ENCODE data around the gene MOB3B.
A peak's percentile ranks its signal among the peaks of the same experiment; 100 is the strongest.
"Not testable (repeated sequence)": the region's sequence is repeated elsewhere in the genome, so short reads cannot be mapped to it uniquely, and the experiment has no call there.

Gene MOB3B

GRCh38 chr9:27419558-27419957, 110.1 kb downstream of the MOB3B start:
- H3K4me1 ChIP-seq (ENCODE audit: control insufficient read depth, insufficient read depth, low read length); H3K36me3 ChIP-seq (ENCODE audit: control insufficient read depth, insufficient read depth, low read length); H3K9ac ChIP-seq (ENCODE audit: low read length); H3K27me3 ChIP-seq (ENCODE audit: control insufficient read depth, insufficient read depth, low read length); H3K27ac ChIP-seq (ENCODE audit: low read depth, low read length); H3K4me3 ChIP-seq (ENCODE audit: low read length): not testable (repeated sequence)

DNA sequence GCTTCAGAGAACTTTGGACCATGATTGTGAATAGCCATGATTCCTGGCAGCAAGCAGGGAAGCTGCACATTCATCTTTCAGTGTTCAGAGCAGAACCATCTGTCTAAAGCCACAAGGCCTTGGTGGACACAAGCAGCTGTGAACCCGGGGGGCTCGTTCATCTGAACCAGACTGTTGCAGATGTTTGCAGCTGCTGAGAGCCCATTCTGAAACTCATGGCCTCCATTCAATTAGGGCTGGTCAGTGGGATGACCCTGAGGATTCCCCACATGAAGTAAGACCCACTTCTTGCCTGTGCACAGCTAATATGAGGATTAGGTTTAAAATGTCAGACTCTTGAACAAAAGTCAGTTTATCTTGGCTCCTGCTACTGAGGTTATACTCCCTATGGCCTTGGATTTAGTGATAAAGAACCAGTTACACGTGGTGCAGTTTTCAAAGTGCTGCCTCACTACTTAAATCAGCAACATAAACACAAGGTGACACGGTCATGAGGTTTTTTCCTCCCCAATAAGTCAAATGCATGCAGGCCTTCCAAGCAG, 115.3 kb downstream of the MOB3B start:
- H3K27ac ChIP-seq (ENCODE audit: low read depth, low read length), result peak overlapping the region; percentile 11
- H3K4me1 ChIP-seq (ENCODE audit: control insufficient read depth, insufficient read depth, low read length), result peaks cover 10% of the 10 kb centered on the region
- H3K9ac ChIP-seq (ENCODE audit: low read length), result no peak overlapping the region
- no peak overlapping the region for H3K4me3 ChIP-seq (ENCODE audit: low read length)
- H3K27me3 ChIP-seq (ENCODE audit: control insufficient read depth, insufficient read depth, low read length), result no peaks in the 10 kb centered on the region
- no peaks in the 10 kb centered on the region for H3K36me3 ChIP-seq (ENCODE audit: control insufficient read depth, insufficient read depth, low read length)

DNA sequence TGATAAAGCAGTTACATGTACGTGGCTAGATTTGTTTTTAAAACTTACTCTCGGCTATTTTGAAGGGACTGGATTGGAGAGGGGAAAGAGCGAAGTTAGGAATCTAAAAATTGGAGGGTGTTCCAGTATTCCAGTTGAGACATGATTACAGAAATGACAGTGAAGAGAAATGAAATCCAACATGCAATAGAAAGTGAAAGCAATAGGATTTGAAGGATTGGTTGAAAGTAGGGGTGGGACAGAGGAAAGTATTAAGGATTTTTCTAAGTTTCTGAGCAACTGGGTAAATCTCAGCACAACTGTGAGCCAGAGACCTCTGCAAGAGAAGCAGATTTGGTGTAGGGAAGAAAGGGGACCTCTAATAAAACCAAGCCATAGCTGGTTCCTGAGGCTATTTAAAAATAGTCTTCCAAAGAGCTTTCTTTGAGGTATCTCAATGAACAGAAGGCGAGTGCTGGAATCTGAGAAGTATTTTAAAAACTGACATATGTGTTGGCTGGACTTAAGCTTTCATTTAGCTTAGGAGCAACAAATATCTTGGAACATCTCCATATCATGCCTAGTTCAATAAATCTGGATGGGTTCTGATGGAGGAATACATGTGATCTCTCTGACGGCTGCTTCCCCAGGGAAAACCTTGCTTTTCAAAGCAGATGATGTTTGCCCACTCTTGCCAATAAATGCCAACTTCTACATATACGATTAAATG, 115.9 kb downstream of the MOB3B start:
- H3K36me3 ChIP-seq (ENCODE audit: control insufficient read depth, insufficient read depth, low read length), result no peaks in the 10 kb centered on the region
- H3K9ac ChIP-seq (ENCODE audit: low read length), result no peak overlapping the region
- H3K4me1 ChIP-seq (ENCODE audit: control insufficient read depth, insufficient read depth, low read length), result peaks cover 10% of the 10 kb centered on the region
- no peaks in the 10 kb centered on the region for H3K27me3 ChIP-seq (ENCODE audit: control insufficient read depth, insufficient read depth, low read length)
- peak overlapping the region; percentile 24 for H3K4me3 ChIP-seq (ENCODE audit: low read length)
- H3K27ac ChIP-seq (ENCODE audit: low read depth, low read length), result peak overlapping the region; percentile 11

GRCh38 chr9:27412963-27413362, 116.7 kb downstream of the MOB3B start:
- Histone ChIP-seq H3K27ac (ENCODE audit: low read depth, low read length) (no peak overlapping the region), H3K9ac (ENCODE audit: low read length) (no peak overlapping the region), H3K4me3 (ENCODE audit: low read length) (no peak overlapping the region), H3K36me3 (ENCODE audit: control insufficient read depth, insufficient read depth, low read length) (no peaks in the 10 kb centered on the region), H3K4me1 (ENCODE audit: control insufficient read depth, insufficient read depth, low read length) (peaks cover 10% of the 10 kb centered on the region), H3K27me3 (ENCODE audit: control insufficient read depth, insufficient read depth, low read length) (no peaks in the 10 kb centered on the region)

DNA sequence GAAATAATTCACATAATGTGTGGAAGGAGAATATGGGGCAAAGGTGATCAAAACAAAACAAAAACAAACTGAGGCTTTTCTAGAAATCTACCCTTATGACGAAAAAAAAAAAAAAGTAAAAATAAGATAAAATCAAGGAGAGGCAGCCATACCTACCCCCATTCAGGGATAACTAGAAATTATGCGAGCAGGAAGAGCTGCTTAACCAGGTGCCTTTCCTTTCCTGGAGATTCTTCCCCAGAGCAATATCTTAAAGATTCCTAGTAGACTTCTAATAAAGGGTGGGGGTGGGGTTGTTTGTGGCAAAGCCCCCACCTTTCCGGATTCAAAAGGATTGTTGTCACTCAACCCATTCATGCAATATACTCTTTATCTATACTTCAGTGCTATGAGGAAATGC, 117.5 kb downstream of the MOB3B start:
- Histone ChIP-seq H3K9ac (ENCODE audit: low read length) (no peak overlapping the region), H3K4me1 (ENCODE audit: control insufficient read depth, insufficient read depth, low read length) (peaks cover 10% of the 10 kb centered on the region), H3K4me3 (ENCODE audit: low read length) (no peak overlapping the region), H3K27me3 (ENCODE audit: control insufficient read depth, insufficient read depth, low read length) (no peaks in the 10 kb centered on the region), H3K36me3 (ENCODE audit: control insufficient read depth, insufficient read depth, low read length) (no peaks in the 10 kb centered on the region), H3K27ac (ENCODE audit: low read depth, low read length) (no peak overlapping the region)

DNA sequence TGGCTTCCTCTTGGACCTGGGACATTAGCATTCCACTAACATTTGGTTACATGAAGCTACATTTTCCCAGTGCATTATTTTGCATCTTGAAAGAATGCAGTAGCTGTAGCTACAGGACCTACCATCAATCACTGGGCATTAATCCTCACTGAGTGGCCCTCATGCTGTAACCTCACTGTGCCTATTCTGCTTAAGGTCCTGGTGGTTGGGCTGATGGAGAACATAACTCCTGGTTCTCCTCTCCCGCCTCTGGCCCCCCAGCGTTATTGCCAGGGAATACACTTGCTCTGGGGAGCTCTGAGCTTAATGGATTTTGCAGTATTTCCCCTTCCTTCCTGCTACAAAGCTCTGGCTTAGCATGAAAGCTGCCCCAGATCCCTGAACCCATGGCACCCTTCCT, 121.1 kb downstream of the MOB3B start:
- Histone ChIP-seq H3K4me1 (ENCODE audit: control insufficient read depth, insufficient read depth, low read length) (peaks cover 4% of the 10 kb centered on the region), H3K27me3 (ENCODE audit: control insufficient read depth, insufficient read depth, low read length) (no peaks in the 10 kb centered on the region), H3K9ac (ENCODE audit: low read length) (no peak overlapping the region), H3K4me3 (ENCODE audit: low read length) (no peak overlapping the region), H3K27ac (ENCODE audit: low read depth, low read length) (no peak overlapping the region), H3K36me3 (ENCODE audit: control insufficient read depth, insufficient read depth, low read length) (no peaks in the 10 kb centered on the region)

GRCh38 chr9:27408001-27408400, 121.6 kb downstream of the MOB3B start:
- no peak overlapping the region for H3K9ac ChIP-seq (ENCODE audit: low read length)
- H3K27ac ChIP-seq (ENCODE audit: low read depth, low read length), result no peak overlapping the region
- no peak overlapping the region for H3K4me3 ChIP-seq (ENCODE audit: low read length)
- peaks cover 4% of the 10 kb centered on the region for H3K4me1 ChIP-seq (ENCODE audit: control insufficient read depth, insufficient read depth, low read length)
- H3K27me3 ChIP-seq (ENCODE audit: control insufficient read depth, insufficient read depth, low read length), result no peaks in the 10 kb centered on the region
- H3K36me3 ChIP-seq (ENCODE audit: control insufficient read depth, insufficient read depth, low read length), result no peaks in the 10 kb centered on the region

- H3K27ac ChIP-seq (ENCODE audit: low read depth, low read length), result no peak overlapping the region
- no peak overlapping the region for H3K4me3 ChIP-seq (ENCODE audit: low read length)
- peaks cover 3% of the 10 kb centered on the region for H3K4me1 ChIP-seq (ENCODE audit: control insufficient read depth, insufficient read depth, low read length)
- H3K9ac ChIP-seq (ENCODE audit: low read length), result no peak overlapping the region
- no peaks in the 10 kb centered on the region for H3K36me3 ChIP-seq (ENCODE audit: control insufficient read depth, insufficient read depth, low read length)
- no peaks in the 10 kb centered on the region for H3K27me3 ChIP-seq (ENCODE audit: control insufficient read depth, insufficient read depth, low read length)
Observed at GRCh38 chr9:27407491-27407890, 122.1 kb downstream of the MOB3B start.

GRCh38 chr9:27404661-27405060, 125.0 kb downstream of the MOB3B start:
- Histone ChIP-seq H3K27ac (ENCODE audit: low read depth, low read length) (no peak overlapping the region), H3K36me3 (ENCODE audit: control insufficient read depth, insufficient read depth, low read length) (no peaks in the 10 kb centered on the region), H3K9ac (ENCODE audit: low read length) (no peak overlapping the region), H3K4me1 (ENCODE audit: control insufficient read depth, insufficient read depth, low read length) (peaks cover 3% of the 10 kb centered on the region), H3K27me3 (ENCODE audit: control insufficient read depth, insufficient read depth, low read length) (no peaks in the 10 kb centered on the region), H3K4me3 (ENCODE audit: low read length) (no peak overlapping the region)

DNA sequence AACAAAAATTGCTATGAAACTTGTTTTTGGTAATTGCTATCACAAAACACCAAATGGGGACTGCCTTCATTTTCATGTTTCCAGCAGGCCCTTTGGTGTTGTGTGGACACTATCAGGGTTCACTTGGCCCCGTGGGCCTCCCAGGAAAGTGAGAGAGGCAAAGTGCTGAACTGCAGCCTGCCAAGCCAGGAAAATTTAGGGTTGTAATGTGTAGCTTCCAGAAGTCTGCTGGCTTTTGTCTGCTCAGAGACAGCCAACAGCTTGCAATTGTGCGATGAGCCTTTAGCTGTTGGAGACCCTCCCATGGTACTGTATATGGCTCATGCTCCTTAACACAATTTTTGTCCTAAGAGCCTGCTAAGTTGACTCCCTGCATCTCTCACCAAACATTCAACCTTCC, 127.0 kb downstream of the MOB3B start:
- no peak overlapping the region for H3K27ac ChIP-seq (ENCODE audit: low read depth, low read length)

GRCh38 chr9:27400334-27400880, 129.2 kb downstream of the MOB3B start:
- Histone ChIP-seq H3K9ac (ENCODE audit: low read length) (no peak overlapping the region), H3K4me3 (ENCODE audit: low read length) (no peak overlapping the region), H3K27me3 (ENCODE audit: control insufficient read depth, insufficient read depth, low read length) (no peaks in the 10 kb centered on the region), H3K36me3 (ENCODE audit: control insufficient read depth, insufficient read depth, low read length) (no peaks in the 10 kb centered on the region), H3K4me1 (ENCODE audit: control insufficient read depth, insufficient read depth, low read length) (peaks cover 3% of the 10 kb centered on the region), H3K27ac (ENCODE audit: low read depth, low read length) (no peak overlapping the region)

More for the DNA sequence above, 127.0 kb downstream of the MOB3B start:
- Histone ChIP-seq H3K36me3 (ENCODE audit: control insufficient read depth, insufficient read depth, low read length) (no peaks in the 10 kb centered on the region), H3K4me3 (ENCODE audit: low read length) (no peak overlapping the region), H3K27me3 (ENCODE audit: control insufficient read depth, insufficient read depth, low read length) (no peaks in the 10 kb centered on the region), H3K4me1 (ENCODE audit: control insufficient read depth, insufficient read depth, low read length) (peaks cover 3% of the 10 kb centered on the region), H3K9ac (ENCODE audit: low read length) (no peak overlapping the region)

- no peak overlapping the region for H3K27ac ChIP-seq (ENCODE audit: low read depth, low read length)
- no peak overlapping the region for H3K9ac ChIP-seq (ENCODE audit: low read length)
- peaks cover 7% of the 10 kb centered on the region for H3K4me1 ChIP-seq (ENCODE audit: control insufficient read depth, insufficient read depth, low read length)
- H3K36me3 ChIP-seq (ENCODE audit: control insufficient read depth, insufficient read depth, low read length), result no peaks in the 10 kb centered on the region
- no peak overlapping the region for H3K4me3 ChIP-seq (ENCODE audit: low read length)
- H3K27me3 ChIP-seq (ENCODE audit: control insufficient read depth, insufficient read depth, low read length), result no peaks in the 10 kb centered on the region
Observed at GRCh38 chr9:27398982-27399653, 130.5 kb downstream of the MOB3B start.
